Stimulated activated naive B cell treated with anti-CD40 and anti-IgM and Interleukin-4, amounts not matched to agents 10 μg/mL and 1 μg/mL and 100 μg/mL, for 72 hours (primary cell): ENCODE measurements around the gene FRMPD1.

Experiments
- ATAC-seq, 2 donors: fragments of 150-1000 bp; cut with Tn5 transposase; replicated peaks; 2 replicates each; pipeline ENCODE4 v1.10.0; 2021; ENCODE audit warnings: moderate library complexity in 1 of 2
- DNase-seq: peaks from one replicate; pipeline ENCODE4 v3.0.0; 2021
- H3K27ac Mint-ChIP-seq: one replicate; pipeline ENCODE4 v1.8.0; 2022; ENCODE audit warnings: mild to moderate bottlenecking, mixed read lengths
- H3K27me3 Mint-ChIP-seq, 2 donors: one replicate each; pipeline ENCODE4 v1.8.0; 2022; ENCODE audit warnings: mixed read lengths in 2 of 2
- H3K36me3 Mint-ChIP-seq, 2 donors: one replicate each; pipeline ENCODE4 v1.8.0; 2022; ENCODE audit warnings: mixed read lengths in 2 of 2, mild to moderate bottlenecking in 1 of 2
- H3K4me1 Mint-ChIP-seq, 2 donors: one replicate each; pipeline ENCODE4 v1.8.0; 2022; ENCODE audit warnings: mixed read lengths in 2 of 2, mild to moderate bottlenecking in 1 of 2
- H3K4me3 Mint-ChIP-seq, 2 donors: one replicate each; pipeline ENCODE4 v1.8.0; 2022; ENCODE audit warnings: mild to moderate bottlenecking in 2 of 2, mixed read lengths in 2 of 2, moderate library complexity in 1 of 2
- H3K9me3 Mint-ChIP-seq, 2 donors: one replicate each; pipeline ENCODE4 v1.8.0; 2022; ENCODE audit warnings: mixed read lengths in 2 of 2, mild to moderate bottlenecking in 1 of 2

Gene FRMPD1

GRCh38 chr9:37776328-37776727, 125.6 kb downstream of the FRMPD1 start:
- no peak overlapping the region for H3K4me3 Mint-ChIP-seq
- peaks cover 0 to under 1% of the 10 kb centered on the region in 2 donors for H3K4me1 Mint-ChIP-seq
- H3K27me3 Mint-ChIP-seq: no peaks in the 10 kb centered on the region
- peaks cover 22 to 48% of the 10 kb centered on the region in 2 donors for H3K36me3 Mint-ChIP-seq
- no peak overlapping the region for H3K27ac Mint-ChIP-seq
- no peak for DNase-seq
- H3K9me3 Mint-ChIP-seq: no peaks in the 10 kb centered on the region
- ATAC-seq: no peak

DNA sequence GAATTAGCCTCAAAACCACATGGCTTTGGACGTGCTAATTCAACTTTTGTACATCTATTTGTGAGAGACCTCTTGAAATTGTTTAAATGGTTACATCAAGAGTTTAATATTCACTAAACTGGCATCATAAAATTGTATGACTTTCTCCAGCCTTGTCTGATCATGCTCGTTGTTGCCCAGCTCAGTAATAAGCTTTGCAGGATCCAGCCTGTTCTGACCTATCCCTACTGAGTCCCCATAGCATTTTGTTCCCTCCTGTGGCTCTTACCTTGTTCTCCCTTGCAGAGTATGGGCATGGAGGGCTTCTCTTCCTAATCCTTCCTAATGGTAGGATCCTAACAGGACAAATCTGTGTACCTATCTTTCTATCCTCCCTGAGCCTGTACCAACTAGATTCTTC, 127.8 kb downstream of the FRMPD1 start:
- peaks cover 11 to 20% of the 10 kb centered on the region in 2 donors for H3K4me1 Mint-ChIP-seq
- H3K9me3 Mint-ChIP-seq: no peaks in the 10 kb centered on the region
- H3K27me3 Mint-ChIP-seq: no peaks in the 10 kb centered on the region
- ATAC-seq (no peak), DNase-seq (no peak)
- H3K4me3 Mint-ChIP-seq: no peak overlapping the region
- H3K27ac Mint-ChIP-seq: no peak overlapping the region
- H3K36me3 Mint-ChIP-seq: peaks cover 35 to 52% of the 10 kb centered on the region in 2 donors

- Mint-ChIP-seq H3K27ac (peak overlapping the region; percentile 99), H3K9me3 (no peaks in the 10 kb centered on the region), H3K36me3 (peaks cover 25 to 40% of the 10 kb centered on the region in 2 donors), H3K27me3 (peaks cover 11 to 17% of the 10 kb centered on the region in 2 donors), H3K4me1 (peaks cover 14 to 37% of the 10 kb centered on the region in 2 donors), H3K4me3 (peak overlapping the region; percentile 94 to 99)
- no peak for DNase-seq
- ATAC-seq: no peak
These were observed 133.5 kb downstream of the FRMPD1 start for GRCh38 chr9:37784291-37784615.

- ATAC-seq (peak; percentile 92 to 94), DNase-seq (peak; percentile 88)
- Mint-ChIP-seq H3K27ac (peak within 1 kb of the TSS; percentile 99), H3K4me3 (peak within 1 kb of the TSS; percentile 94 to 99), H3K4me1 (peaks cover 14 to 37% of the 10 kb centered on the region in 2 donors), H3K9me3 (no peaks in the 10 kb centered on the region), H3K36me3 (peaks cover 25 to 40% of the 10 kb centered on the region in 2 donors), H3K27me3 (peaks cover 11 to 17% of the 10 kb centered on the region in 2 donors)
These were observed 134.1 kb downstream of the FRMPD1 start, which contains the start of gene EXOSC3 for GRCh38 chr9:37784616-37785483. Gene EXOSC3, minus strand, starts transcription at chr9:37785064. Its CDS starts 20 bp downstream, at chr9:37785044.

- peaks cover 13 to 29% of the 10 kb centered on the region in 2 donors for H3K4me1 Mint-ChIP-seq
- no peak overlapping the region for H3K4me3 Mint-ChIP-seq
- peaks cover 2 to 4% of the 10 kb centered on the region in 2 donors for H3K9me3 Mint-ChIP-seq
- H3K36me3 Mint-ChIP-seq: peaks cover 23 to 34% of the 10 kb centered on the region in 2 donors
- ATAC-seq (no peak), DNase-seq (no peak)
- H3K27me3 Mint-ChIP-seq: peaks cover 17 to 23% of the 10 kb centered on the region in 2 donors
- H3K27ac Mint-ChIP-seq: no peak overlapping the region
These were observed 136.3 kb downstream of the FRMPD1 start for GRCh38 chr9:37787059-37787458.

GRCh38 chr9:37788332-37788731, 137.6 kb downstream of the FRMPD1 start:
- no peak overlapping the region for H3K27ac Mint-ChIP-seq
- peaks cover 3 to 17% of the 10 kb centered on the region in 2 donors for H3K4me1 Mint-ChIP-seq
- no peak overlapping the region for H3K4me3 Mint-ChIP-seq
- DNase-seq: no peak
- H3K9me3 Mint-ChIP-seq: peaks cover 2 to 4% of the 10 kb centered on the region in 2 donors
- H3K36me3 Mint-ChIP-seq: peaks cover 16 to 25% of the 10 kb centered on the region in 2 donors
- peaks cover 17 to 23% of the 10 kb centered on the region in 2 donors for H3K27me3 Mint-ChIP-seq
- ATAC-seq: no peak

DNA sequence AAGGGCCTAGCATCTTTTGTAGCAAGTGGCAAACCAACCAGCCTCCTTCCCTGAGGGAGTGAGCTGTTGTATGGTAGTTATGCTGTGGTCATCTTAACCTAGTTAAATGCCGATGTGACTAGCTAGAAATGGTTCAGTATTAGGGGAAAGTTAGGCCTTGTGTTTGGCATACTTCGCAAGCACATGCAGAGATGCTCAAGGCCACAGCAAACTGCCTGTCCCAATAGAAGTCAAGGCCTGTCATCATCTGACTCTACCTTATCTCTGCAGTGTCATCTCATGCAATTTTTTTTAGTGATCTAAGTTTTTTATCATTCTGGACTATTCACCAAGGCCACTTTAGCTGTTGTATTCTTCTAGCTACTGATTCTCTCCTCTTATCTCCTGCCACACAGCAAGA, 139.3 kb downstream of the FRMPD1 start:
- H3K4me1 Mint-ChIP-seq: peaks cover 0 to 10% of the 10 kb centered on the region in 2 donors
- DNase-seq: no peak
- H3K27me3 Mint-ChIP-seq: peaks cover 17 to 23% of the 10 kb centered on the region in 2 donors
- no peak overlapping the region for H3K27ac Mint-ChIP-seq
- H3K36me3 Mint-ChIP-seq: peaks cover 8 to 18% of the 10 kb centered on the region in 2 donors
- H3K9me3 Mint-ChIP-seq: peaks cover 2 to 4% of the 10 kb centered on the region in 2 donors
- H3K4me3 Mint-ChIP-seq: no peak overlapping the region
- no peak for ATAC-seq

DNA sequence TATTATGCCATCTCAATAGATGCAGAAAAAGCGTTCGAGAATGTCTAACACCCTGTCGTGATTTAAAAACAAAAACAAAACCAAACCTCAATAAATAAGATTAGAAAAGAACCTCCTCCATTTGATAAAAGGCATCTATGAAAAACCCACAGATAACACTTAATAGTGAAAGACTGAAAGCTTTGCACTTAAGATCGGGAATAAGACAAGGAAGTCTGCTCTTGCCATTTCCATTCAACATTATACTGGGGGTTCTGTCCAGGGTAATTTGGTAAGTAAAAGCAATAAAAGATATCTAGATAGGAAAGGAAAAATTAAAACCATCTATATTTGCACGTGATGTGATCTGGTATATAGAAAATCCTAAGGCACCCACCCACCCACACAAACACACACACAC, 141.4 kb downstream of the FRMPD1 start:
- ATAC-seq (no peak), DNase-seq (no peak)
- H3K36me3 Mint-ChIP-seq: peaks cover 8 to 23% of the 10 kb centered on the region in 2 donors
- peaks cover 2 to 4% of the 10 kb centered on the region in 2 donors for H3K9me3 Mint-ChIP-seq
- H3K4me3 Mint-ChIP-seq: no peak overlapping the region
- H3K4me1 Mint-ChIP-seq: no peaks in the 10 kb centered on the region
- H3K27me3 Mint-ChIP-seq: peaks cover 17 to 21% of the 10 kb centered on the region in 2 donors
- no peak overlapping the region for H3K27ac Mint-ChIP-seq

DNA sequence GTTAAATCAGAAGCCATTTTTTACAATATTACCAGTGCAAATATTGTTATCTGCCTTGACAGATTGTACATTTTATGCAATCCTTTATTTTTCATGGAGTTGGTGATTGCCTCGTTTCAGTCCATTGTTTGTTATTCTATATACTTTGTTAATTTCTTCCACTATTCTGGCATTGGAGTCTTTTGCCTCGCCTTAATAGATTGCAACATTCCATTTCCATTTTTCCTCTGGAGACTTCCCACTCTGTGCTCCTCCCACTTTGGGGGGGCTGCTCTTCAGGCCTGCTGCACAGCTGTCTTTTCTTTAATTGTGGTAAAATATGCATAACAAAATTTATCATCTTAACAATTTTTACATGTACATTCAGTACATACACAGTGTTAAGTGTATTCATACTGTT, 145.5 kb downstream of the FRMPD1 start:
- no peak for DNase-seq
- Mint-ChIP-seq H3K4me3 (no peak overlapping the region), H3K9me3 (peaks cover under 1 to 2% of the 10 kb centered on the region in 2 donors), H3K36me3 (peaks cover 4 to 14% of the 10 kb centered on the region in 2 donors), H3K4me1 (peaks cover 5 to 17% of the 10 kb centered on the region in 2 donors), H3K27ac (no peak overlapping the region), H3K27me3 (peaks cover 2% of the 10 kb centered on the region in 2 donors)
- ATAC-seq: no peak
